ENCODE measurements around the gene PUM1. TPM values are rescaled to one million over a fixed set of nuclear protein-coding genes. Genes with fewer than 3 reads are reported as not detected.

PUM1 gene
- total and polyA plus RNA-seq, 2 of the 8 experiments (the other 6 are each of a cell fraction or from before 2014, with no cell fraction given), result 122 to 177 TPM

DNA sequence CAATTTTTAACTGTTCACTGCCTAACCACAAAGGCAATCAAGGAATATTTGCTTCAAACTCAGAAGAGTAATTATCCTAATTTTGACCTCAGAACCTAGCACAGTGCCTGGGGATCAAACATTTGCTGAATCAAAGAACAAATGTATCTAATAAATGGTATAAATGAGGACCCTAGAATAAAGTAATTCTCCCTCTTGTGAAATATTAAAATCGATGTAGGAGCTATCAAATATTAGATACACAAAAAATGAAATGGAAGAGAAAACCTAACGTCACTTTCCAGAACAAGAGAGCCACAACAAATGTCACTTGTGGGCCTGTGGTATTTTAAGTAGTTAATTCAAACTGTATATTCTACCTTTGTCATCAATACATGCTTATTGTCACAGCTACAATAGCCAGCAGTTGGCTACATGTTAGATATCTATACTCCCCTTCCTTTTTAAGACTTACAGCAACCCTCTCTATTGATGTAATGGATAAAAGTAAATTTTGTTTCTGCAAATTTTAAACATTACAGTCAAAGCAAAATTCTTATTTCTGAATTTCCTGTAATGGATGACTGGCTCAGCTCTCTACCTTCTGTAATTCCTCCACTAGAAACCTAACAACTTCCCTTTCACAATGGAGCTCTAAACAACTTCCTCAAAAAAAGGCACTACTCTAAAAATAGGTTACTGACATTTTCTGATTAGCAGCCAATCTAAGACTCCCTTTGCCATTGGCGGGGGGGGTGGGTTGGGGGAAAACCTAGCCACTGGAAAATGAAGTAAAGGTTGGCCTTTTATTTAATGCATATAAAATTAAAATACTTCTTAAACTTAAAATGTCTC, 37.6 kb downstream of the PUM1 start:
- Histone ChIP-seq H3K9ac (replicated peaks in 1 of 4; ENCODE audit: extremely low read depth in 1 of 4, low read depth in 3 of 4, low read length in 3 of 4) (no peak overlapping the region), H4K5ac (ENCODE audit: insufficient read length, low read depth, low read length) (no peak overlapping the region), H3K27ac (ENCODE audit: low read depth, low read length) (no peak overlapping the region), H2AK5ac (ENCODE audit: low read depth, low read length) (no peak overlapping the region), H3K4me1 (replicated peaks in 1 of 4; ENCODE audit: control insufficient read depth in 3 of 4, insufficient read depth in 4 of 4, low read length in 3 of 4) (peaks cover 0 to 11% (median 3%) of the 10 kb centered on the region in 4 experiments; a peak in 2 of 7 replicates), H3K4ac (replicated peaks; ENCODE audit: insufficient read length, low read depth, low read length) (no peak overlapping the region), H4K8ac (ENCODE audit: extremely low read depth, insufficient read depth, low read length) (no peak overlapping the region), H3K4me2 (ENCODE audit: insufficient read depth in 1 of 2, low read depth in 2 of 2, low read length in 2 of 2) (no peak overlapping the region), H3K9me3 (ENCODE audit: insufficient read depth in 2 of 2, low read depth in 1 of 2, low read length in 1 of 2) (no peaks in the 10 kb centered on the region), H4K20me1 (replicated peaks in 1 of 2; ENCODE audit: control insufficient read depth in 1 of 2, insufficient read depth in 2 of 2, low read length in 2 of 2) (peaks cover 15 to 28% of the 10 kb centered on the region in 2 experiments), H2BK5ac (ENCODE audit: low read depth, low read length) (no peak overlapping the region), H2BK120ac (replicated peaks; ENCODE audit: low read depth, low read length) (no peak overlapping the region), H3K23ac (ENCODE audit: insufficient read length) (no peak overlapping the region), H2BK20ac (ENCODE audit: low read length) (no peak overlapping the region), H2AFZ (ENCODE audit: low read length) (no peak overlapping the region), H3K56ac (replicated peaks; ENCODE audit: insufficient read length, low read depth, low read length) (no peak overlapping the region), H3K14ac (ENCODE audit: insufficient read length) (no peak overlapping the region), H4K91ac (replicated peaks; ENCODE audit: insufficient read length, low read length) (no peak overlapping the region), H3K79me1 (ENCODE audit: low read depth, low read length) (no peaks in the 10 kb centered on the region; the same call in 1 of the 2 replicates), H2BK15ac (ENCODE audit: low read length) (no peak overlapping the region), H3K79me2 (ENCODE audit: control insufficient read depth in 1 of 2, insufficient read depth in 2 of 2, low read length in 2 of 2) (peaks cover 21 to 100% of the 10 kb centered on the region in 2 experiments), H3K36me3 (ENCODE audit: control insufficient read depth in 2 of 4, insufficient read depth in 4 of 4, low read length in 3 of 4) (peaks cover 0 to 16% (median 2%) of the 10 kb centered on the region in 4 experiments; a peak in 3 of 8 replicates), H2BK12ac (ENCODE audit: low read depth, low read length) (no peak overlapping the region), H3K18ac (ENCODE audit: extremely low read depth, low read length) (no peak overlapping the region), H3K27me3 (replicated peaks in 1 of 4; ENCODE audit: control insufficient read depth in 3 of 4, extremely low read depth in 1 of 4, insufficient read depth in 3 of 4, low read length in 3 of 4) (no peaks in the 10 kb centered on the region), H3K4me3 (ENCODE audit: extremely low read depth in 1 of 4, insufficient read depth in 2 of 4, low read depth in 3 of 4, low read length in 4 of 4) (no peak overlapping the region), H3K23me2 (ENCODE audit: low read depth, low read length) (no peaks in the 10 kb centered on the region)
- ChIA-PET CTCF (ENCODE audit: partially characterized antibody) (interaction anchor here (0.9 kb wide), 1 partner anchor 13 kb away, joined by 4 read pairs; no protein-coding TSS in a partner anchor), POLR2A (ENCODE audit: partially characterized antibody) (interaction anchor here (1.1 kb wide), 1 partner anchor 13 kb away, joined by 3 read pairs; no protein-coding TSS in a partner anchor)
- WGBS, 2 experiments (ENCODE audit: extremely low coverage in 1 of 2, insufficient coverage in 1 of 2, insufficient read length in 1 of 2, insufficient replicate concordance in 2 of 2, low coverage in 1 of 2, low lambda C conversion rate in 2 of 2, missing lambda C conversion rate in 1 of 2), result 98% methylated on average over 2 of the region's 3 CpGs; no CpG with 5 or more reads in 1 of the 2 experiments
- DNase-seq (ENCODE audit: low read depth in 1 of 2, low spot score in 2 of 2) (no peak), FAIRE-seq (no peak)
- TF ChIP-seq TAF7 (optimal IDR thresholded peaks at IDR 0.05; ENCODE audit: borderline replicate concordance, low read depth, low read length) (no peak), SP2 (IDR thresholded peaks at IDR 0.05; ENCODE audit: low read length) (no peak), GTF2F1 (IDR thresholded peaks at IDR 0.05; ENCODE audit: borderline replicate concordance, low read depth, low read length) (no peak), EP300 (IDR thresholded peaks at IDR 0.05; ENCODE audit: borderline replicate concordance in 1 of 2, low read depth in 2 of 2, low read length in 2 of 2) (no peak), ZNF274 (IDR thresholded peaks at IDR 0.05; ENCODE audit: borderline replicate concordance, extremely low read depth, low read length) (no peak), RFX5 (IDR thresholded peaks at IDR 0.05; ENCODE audit: borderline replicate concordance, low read depth, low read length) (no peak), PHF8 (conservative IDR thresholded peaks at IDR 0.05; ENCODE audit: low read depth, low read length) (no peak), SP1 (IDR thresholded peaks at IDR 0.05; ENCODE audit: low read depth, low read length) (no peak), TCF12 (IDR thresholded peaks at IDR 0.05; ENCODE audit: low read depth, low read length) (no peak), RBBP5 (IDR thresholded peaks at IDR 0.05; ENCODE audit: borderline replicate concordance, low read depth, low read length) (no peak), CHD1 (IDR thresholded peaks at IDR 0.05; ENCODE audit: low read depth, low read length) (no peak)
- TF ChIP-seq, protein P1, sequence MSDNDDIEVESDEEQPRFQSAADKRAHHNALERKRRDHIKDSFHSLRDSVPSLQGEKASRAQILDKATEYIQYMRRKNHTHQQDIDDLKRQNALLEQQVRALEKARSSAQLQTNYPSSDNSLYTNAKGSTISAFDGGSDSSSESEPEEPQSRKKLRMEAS (IDR thresholded peaks at IDR 0.05), result no peak

Data from H1 (cell line).